ENCODE measurements around the gene ADSL. TPM values are rescaled to one million over a fixed set of nuclear protein-coding genes. Genes with fewer than 3 reads are reported as not detected.

ADSL gene
- total RNA-seq, 1 experiment from 2014 or later: 126 TPM

- Histone ChIP-seq H3K4me1 (ENCODE audit: control insufficient read depth in 1 of 2, insufficient read depth in 2 of 2, low read length in 2 of 2) (peaks cover 8 to 13% of the 10 kb centered on the region in 2 experiments; a peak in 2 of 4 replicates), H3K4me3 (replicated peaks in 1 of 2; ENCODE audit: low read depth in 1 of 2, low read length in 2 of 2) (no peak overlapping the region), H3K9me3 (ENCODE audit: control insufficient read depth in 1 of 2, insufficient read depth in 1 of 2, low read depth in 1 of 2, low read length in 2 of 2) (no peaks in the 10 kb centered on the region), H3K9ac (ENCODE audit: low read length) (no peak overlapping the region), H3K27ac (ENCODE audit: low read depth, low read length) (no peak overlapping the region), H3K27me3 (ENCODE audit: insufficient read depth, low read length) (no peaks in the 10 kb centered on the region), H2AFZ (ENCODE audit: low read depth, low read length, poor library complexity, severe bottlenecking) (no peak overlapping the region), H3K4me2 (ENCODE audit: low read length) (no peak overlapping the region), H3K79me2 (ENCODE audit: insufficient read depth, low read length) (peaks cover 10% of the 10 kb centered on the region), H3K36me3 (ENCODE audit: control insufficient read depth in 1 of 2, insufficient read depth in 2 of 2, low read length in 2 of 2) (peaks cover 29 to 36% of the 10 kb centered on the region in 2 experiments), H4K20me1 (ENCODE audit: insufficient read depth) (no peaks in the 10 kb centered on the region), H3K9me2 (ENCODE audit: insufficient read depth) (no peaks in the 10 kb centered on the region)
- intact Hi-C loops (cut with micrococcal nuclease): no loop called here
- ChIA-PET CTCF (no interaction called here), POLR2A (no interaction called here), RAD21 (ENCODE audit: low non-redundant PET in 1 of 2, low total read pairs in 2 of 2, uncharacterized antibody in 2 of 2, unreplicated experiment in 2 of 2) (no interaction called here)
- no TSS peak for BruUV-seq (replicated peaks)
- DNase-seq (ENCODE audit: low read depth, low spot score) (no peak), ATAC-seq (no peak)
- no peak for TF ChIP-seq EGR1 (IDR thresholded peaks at IDR 0.05; ENCODE audit: low read depth)
- no peak for TF ChIP-seq POLR2AphosphoS5 (IDR thresholded peaks at IDR 0.05; ENCODE audit: low read depth, low read length)
- TF ChIP-seq JUND (IDR thresholded peaks at IDR 0.05): no peak
- TF ChIP-seq SRF (IDR thresholded peaks at IDR 0.05; ENCODE audit: low read depth): no peak
- no peak for TF ChIP-seq TCF7L2 (IDR thresholded peaks at IDR 0.05; ENCODE audit: borderline replicate concordance, extremely low read depth, insufficient read depth, insufficient read length)
- TF ChIP-seq SP1 (IDR thresholded peaks at IDR 0.05; ENCODE audit: low read depth): no peak
- no peak for TF ChIP-seq EZH2 (IDR thresholded peaks at IDR 0.05)
- no peak for TF ChIP-seq CTCF (IDR thresholded peaks at IDR 0.05 in 2 of 3, conservative IDR thresholded peaks at IDR 0.05 in 1 of 3; ENCODE audit: borderline replicate concordance in 1 of 3, insufficient read depth in 1 of 3, low read depth in 2 of 3, low read length in 2 of 3)
- TF ChIP-seq CBX3 (IDR thresholded peaks at IDR 0.05; ENCODE audit: low read depth): no peak
- no peak for TF ChIP-seq CEBPB (IDR thresholded peaks at IDR 0.05; ENCODE audit: low read depth)
- no peak for TF ChIP-seq POLR2A (IDR thresholded peaks at IDR 0.05; ENCODE audit: borderline replicate concordance, extremely low read depth, insufficient read depth, insufficient read length)
- TF ChIP-seq YY1 (IDR thresholded peaks at IDR 0.05; ENCODE audit: extremely low read depth, insufficient replicate concordance, low read depth, low read length): no peak
- TF ChIP-seq ZNF274 (IDR thresholded peaks at IDR 0.05; ENCODE audit: low read depth, low read length): no peak
- no peak for TF ChIP-seq SIN3A (IDR thresholded peaks at IDR 0.05; ENCODE audit: low read depth)
- TF ChIP-seq, protein P1, sequence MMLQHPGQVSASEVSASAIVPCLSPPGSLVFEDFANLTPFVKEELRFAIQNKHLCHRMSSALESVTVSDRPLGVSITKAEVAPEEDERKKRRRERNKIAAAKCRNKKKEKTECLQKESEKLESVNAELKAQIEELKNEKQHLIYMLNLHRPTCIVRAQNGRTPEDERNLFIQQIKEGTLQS (IDR thresholded peaks at IDR 0.05): no peak
- TF ChIP-seq ZBTB33 (IDR thresholded peaks at IDR 0.05; ENCODE audit: extremely low read depth, insufficient replicate concordance, low read length): no peak
Observed at GRCh38 chr22:40368836-40369235, 22.5 kb downstream of the ADSL start.

All from HCT116 (cell line).